B cell (primary cell): ENCODE results near the gene MAP1B. TPM values are rescaled to one million over a fixed set of nuclear protein-coding genes. Genes with fewer than 3 reads are reported as not detected.
"Not testable (repeated sequence)": the region's sequence is repeated elsewhere in the genome, so short reads cannot be mapped to it uniquely, and the experiment has no call there.

Experiments used
- ATAC-seq: fragments of 200-7000 bp; cut with Tn5 transposase; one replicate; pipeline ENCODE4 v1.10.0; 2021; ENCODE audit warnings: low read depth, mild to moderate bottlenecking, moderate number of reproducible peaks, moderate library complexity
- CTCF ChIA-PET: fragments of 350-600 bp; sonication (Branson Sonifier 250); formaldehyde crosslinking; loops from one replicate; lab custom pipeline; 2021; ENCODE audit warnings: antibody characterized with exemption, inconsistent platforms; lab: Charles Lee
- POLR2A ChIA-PET: fragments of 350-600 bp; sonication (Branson Sonifier 250); formaldehyde crosslinking; loops from one replicate; lab custom pipeline; 2021; ENCODE audit warnings: antibody characterized with exemption; lab: Charles Lee
- DNase-seq: peaks from one replicate; pipeline ENCODE4 v3.0.0; 2013
- H2AFZ ChIP-seq: 2 replicates; pipeline ENCODE4 v1.6.1; 2012; ENCODE audit warnings: mild to moderate bottlenecking, low read depth, low read length; ENCODE audit not compliant: insufficient read depth, poor library complexity, severe bottlenecking
- H3K27ac ChIP-seq, 2 donors: 1 replicate in 1 of 2; 2 replicates in 1 of 2; pipeline ENCODE4 v1.5.1; 2012 to 2013; ENCODE audit warnings: low read length in 2 of 2, mild to moderate bottlenecking in 2 of 2, moderate library complexity in 1 of 2
- H3K27me3 ChIP-seq, 4 experiments: fragments of 200-600 bp in 1 of 4; sonication (generic) in 1 of 4; replicated peaks in 1 of 4; 1 replicate in 2 of 4; 2 replicates in 2 of 4; pipeline versions ENCODE4 v1.6.1 to v1.7.0; 2013 to 2016; ENCODE audit warnings: low read length in 3 of 4, mild to moderate bottlenecking in 2 of 4, mixed read lengths in 1 of 4, moderate library complexity in 1 of 4; ENCODE audit not compliant: insufficient read depth in 4 of 4, control insufficient read depth in 3 of 4; ENCODE audit errors: control extremely low read depth in 1 of 4
- H3K36me3 ChIP-seq, 2 experiments: replicated peaks in 1 of 2; 1 replicate in 1 of 2; 2 replicates in 1 of 2; pipeline versions ENCODE4 v1.6.1 to v1.7.1; 2013; ENCODE audit warnings: low read length in 1 of 2; ENCODE audit not compliant: insufficient read depth in 2 of 2, control insufficient read depth in 1 of 2; ENCODE audit errors: control extremely low read depth in 1 of 2, extremely low read depth in 1 of 2
- H3K4me1 ChIP-seq, 2 donors: fragments of 200-600 bp in 1 of 2; sonication (generic) in 1 of 2; 1 replicate in 1 of 2; 2 replicates in 1 of 2; pipeline versions ENCODE4 v1.5.1 to v1.6.1; 2013 to 2017; ENCODE audit warnings: low read length in 2 of 2; ENCODE audit not compliant: control insufficient read depth in 2 of 2, insufficient read depth in 2 of 2
- H3K4me2 ChIP-seq: replicated peaks from 2 replicates; pipeline ENCODE3; 2012; ENCODE audit warnings: mild to moderate bottlenecking, low read depth, low read length; ENCODE audit not compliant: poor library complexity, severe bottlenecking
- H3K4me3 ChIP-seq, 5 experiments: fragments of 200-600 bp in 1 of 5; sonication (generic) in 1 of 5; 1 replicate in 3 of 5; 2 replicates in 2 of 5; pipeline versions ENCODE4 v1.5.1 to v1.7.0; 2011 to 2016; ENCODE audit warnings: low read length in 4 of 5, mild to moderate bottlenecking in 4 of 5, low read depth in 2 of 5, control low read depth in 1 of 5, moderate library complexity in 1 of 5; ENCODE audit not compliant: insufficient read depth in 1 of 5; ENCODE audit errors: control extremely low read depth in 1 of 5, extremely low read depth in 1 of 5
- H3K79me2 ChIP-seq: fragments of 200-600 bp; sonication (generic); one replicate; pipeline ENCODE4 v1.6.0; 2016; ENCODE audit warnings: low read length; ENCODE audit not compliant: control insufficient read depth, insufficient read depth
- H3K9ac ChIP-seq: fragments of 200-600 bp; sonication (generic); 2 replicates; pipeline ENCODE4 v1.6.1; 2017; ENCODE audit warnings: mild to moderate bottlenecking, low read length, moderate library complexity
- H3K9me3 ChIP-seq, 3 donors: one replicate each; pipeline versions ENCODE4 v1.6.1 to v1.7.1; 2013; ENCODE audit warnings: low read length in 2 of 3; ENCODE audit not compliant: control insufficient read depth in 2 of 3, insufficient read depth in 1 of 3; ENCODE audit errors: control extremely low read depth in 1 of 3
- H4K20me1 ChIP-seq: 2 replicates; pipeline ENCODE4 v1.6.0; 2012; ENCODE audit warnings: mild to moderate bottlenecking, low read length; ENCODE audit not compliant: insufficient read depth, control insufficient read depth, poor library complexity, severe bottlenecking
- H3K27ac Mint-ChIP-seq: one replicate; pipeline ENCODE4 v1.8.0; 2021; ENCODE audit warnings: mixed read lengths
- H3K27me3 Mint-ChIP-seq: one replicate; pipeline ENCODE4 v1.8.0; 2021; ENCODE audit warnings: mixed read lengths
- H3K4me1 Mint-ChIP-seq: one replicate; pipeline ENCODE4 v1.8.0; 2021; ENCODE audit warnings: mixed read lengths
- H3K4me3 Mint-ChIP-seq: one replicate; pipeline ENCODE4 v1.8.0; 2021; ENCODE audit warnings: mixed read lengths
- H3K9me3 Mint-ChIP-seq: one replicate; pipeline ENCODE4 v1.8.0; 2022; ENCODE audit warnings: mixed read lengths; ENCODE audit not compliant: insufficient read depth
- EZH2 ChIP-seq: IDR thresholded peaks from 2 replicates; pipeline ENCODE4 v1.6.1; 2012; ENCODE audit warnings: borderline replicate concordance, low read depth, mild to moderate bottlenecking, moderate library complexity, low read length; ENCODE audit not compliant: insufficient read depth, poor library complexity, severe bottlenecking
- WGBS: methylation state at CpG from one replicate; pipeline ENCODE4 v1.1.5; 2013; ENCODE audit warnings: missing lambda C conversion rate; ENCODE audit not compliant: insufficient coverage; 5-methylcytosine and 5-hydroxymethylcytosine counted together
- intact Hi-C: fragments of 100-400 bp; cut with micrococcal nuclease; formaldehyde crosslinking; loops from one replicate; pipeline ENCODE4 v1.10.0; 2022
- polyA plus RNA-seq: library from polyadenylated mRNA; depleted of rRNA; stranded (reverse); fragments of >200 nt; gene quantifications from 2 replicates; pipeline ENCODE4 v1.2.3, GENCODE V29; 2012
- total RNA-seq, 2 donors: library from RNA; stranded (reverse); fragments of 120-200 nt in 1 of 2; gene quantifications; 1 replicate in 1 of 2; 2 replicates in 1 of 2; pipeline versions ENCODE4 v1.2.3 to v1.2.4, GENCODE V29; 2013 to 2022
- TF ChIP-seq, protein P1 (sequence below): fragments of 200-600 bp; IDR thresholded peaks from one replicate; pipeline ENCODE4 v1.8.0; 2022; ENCODE audit warnings: antibody characterized with exemption, mild to moderate bottlenecking

MAP1B gene
- total and polyA plus RNA-seq, 2 donors (not counting 1 experiment from before 2014, with no cell fraction given): 0.15 TPM; not detected in 1

DNA sequence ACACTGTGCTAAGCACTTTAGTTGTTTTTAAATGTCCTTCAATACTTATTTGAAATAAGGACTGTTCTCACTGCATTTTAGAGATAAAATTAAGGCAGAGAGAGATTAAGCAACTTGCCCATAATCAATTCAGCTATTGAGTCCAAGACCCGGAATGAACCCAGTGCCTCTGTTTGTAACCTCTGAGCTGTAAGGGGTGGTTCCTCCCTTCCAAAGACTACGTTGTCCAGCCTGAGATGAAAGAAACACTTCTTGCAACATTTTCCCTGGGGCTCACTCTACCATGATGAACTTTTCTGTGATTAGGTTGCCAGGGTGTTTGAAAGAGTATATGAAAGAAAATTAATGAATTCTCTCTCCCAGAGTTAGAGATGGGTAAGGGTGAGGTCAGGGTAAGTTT is 22.0 kb upstream of the MAP1B start:
- TF ChIP-seq, protein P1, sequence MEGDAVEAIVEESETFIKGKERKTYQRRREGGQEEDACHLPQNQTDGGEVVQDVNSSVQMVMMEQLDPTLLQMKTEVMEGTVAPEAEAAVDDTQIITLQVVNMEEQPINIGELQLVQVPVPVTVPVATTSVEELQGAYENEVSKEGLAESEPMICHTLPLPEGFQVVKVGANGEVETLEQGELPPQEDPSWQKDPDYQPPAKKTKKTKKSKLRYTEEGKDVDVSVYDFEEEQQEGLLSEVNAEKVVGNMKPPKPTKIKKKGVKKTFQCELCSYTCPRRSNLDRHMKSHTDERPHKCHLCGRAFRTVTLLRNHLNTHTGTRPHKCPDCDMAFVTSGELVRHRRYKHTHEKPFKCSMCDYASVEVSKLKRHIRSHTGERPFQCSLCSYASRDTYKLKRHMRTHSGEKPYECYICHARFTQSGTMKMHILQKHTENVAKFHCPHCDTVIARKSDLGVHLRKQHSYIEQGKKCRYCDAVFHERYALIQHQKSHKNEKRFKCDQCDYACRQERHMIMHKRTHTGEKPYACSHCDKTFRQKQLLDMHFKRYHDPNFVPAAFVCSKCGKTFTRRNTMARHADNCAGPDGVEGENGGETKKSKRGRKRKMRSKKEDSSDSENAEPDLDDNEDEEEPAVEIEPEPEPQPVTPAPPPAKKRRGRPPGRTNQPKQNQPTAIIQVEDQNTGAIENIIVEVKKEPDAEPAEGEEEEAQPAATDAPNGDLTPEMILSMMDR: no peak
- no peak for TF ChIP-seq EZH2
- Histone ChIP-seq H3K27me3 (peaks cover 0 to 8% (median 2%) of the 10 kb centered on the region in 4 experiments), H3K4me3 (no peak overlapping the region), H3K79me2 (no peaks in the 10 kb centered on the region), H4K20me1 (no peaks in the 10 kb centered on the region), H3K9ac (no peak overlapping the region), H3K36me3 (no peaks in the 10 kb centered on the region), H3K4me2 (no peak overlapping the region), H2AFZ (no peak overlapping the region), H3K27ac (no peak overlapping the region), H3K9me3 (no peaks in the 10 kb centered on the region), H3K4me1 (no peaks in the 10 kb centered on the region)
- no peak for DNase-seq
- ChIA-PET CTCF (no interaction called here), POLR2A (no interaction called here)
- Mint-ChIP-seq H3K9me3 (no peaks in the 10 kb centered on the region), H3K4me3 (no peak overlapping the region), H3K4me1 (no peaks in the 10 kb centered on the region), H3K27me3 (peaks cover 23% of the 10 kb centered on the region), H3K27ac (no peak overlapping the region)
- intact Hi-C loops: no loop called here
- no peak for ATAC-seq
- no CpG with 5 or more reads among the region's 2 CpGs for WGBS

DNA sequence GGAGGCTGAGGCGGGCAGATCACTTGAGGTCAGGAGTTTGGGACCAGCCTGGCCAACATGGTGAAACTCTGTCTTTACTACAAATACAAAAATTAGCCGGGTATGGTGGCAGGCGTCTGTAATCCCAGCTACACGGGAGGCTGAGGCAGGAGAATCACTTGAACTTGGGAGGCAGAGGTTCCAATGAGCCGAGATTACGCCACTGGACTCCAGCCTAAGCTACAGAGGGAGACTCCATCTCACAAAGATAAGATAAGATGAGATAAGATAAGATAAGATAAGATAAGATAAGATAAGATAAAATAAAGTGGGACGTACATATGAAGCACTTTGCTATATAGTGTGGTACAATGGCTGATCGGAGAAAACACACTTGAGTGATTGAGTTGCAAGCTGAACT is 17.6 kb upstream of the MAP1B start:
- H3K27me3 ChIP-seq, DNase-seq, H3K27ac Mint-ChIP-seq, H3K27ac ChIP-seq, H3K79me2 ChIP-seq, CTCF ChIA-PET, H3K9me3 Mint-ChIP-seq, H3K36me3 ChIP-seq, POLR2A ChIA-PET, H2AFZ ChIP-seq, H3K4me1 ChIP-seq, H3K4me3 Mint-ChIP-seq, H3K4me3 ChIP-seq, H3K4me2 ChIP-seq, H4K20me1 ChIP-seq, H3K9ac ChIP-seq, H3K4me1 Mint-ChIP-seq, intact Hi-C loops, H3K9me3 ChIP-seq, ATAC-seq: not testable (repeated sequence)
- WGBS: 92% methylated on average over 4 of the region's 8 CpGs
- H3K27me3 Mint-ChIP-seq: peaks cover 14% of the 10 kb centered on the region
